Natural killer cell treated with Interleukin-12 subunit alpha and Interleukin-12 subunit beta and Interleukin-15 and Interleukin-18, amount 100 ng/mL, for 72 hours (primary cell): ENCODE results near the gene SPACA5. TPM values are rescaled to one million over a fixed set of nuclear protein-coding genes. Genes with fewer than 3 reads are reported as not detected.
A peak's percentile ranks its signal among the peaks of the same experiment; 100 is the strongest.
"Not testable (repeated sequence)": the region's sequence is repeated elsewhere in the genome, so short reads cannot be mapped to it uniquely, and the experiment has no call there.

Source experiments
- ATAC-seq, 2 donors: fragments of 150-1000 bp; cut with Tn5 transposase in 1 of 2; sonication (Bioruptor Pico), chemical (Tn5 transposase) in 1 of 2; 2 replicates each; pipeline ENCODE4 v1.10.0; 2021
- DNase-seq: peaks from one replicate; pipeline ENCODE4 v3.0.0; 2022; ENCODE audit warnings: low spot score
- H3K27ac Mint-ChIP-seq, 2 donors: 1 replicate in 1 of 2; 2 replicates in 1 of 2; pipeline ENCODE4 v1.8.0; 2022; ENCODE audit warnings: mixed read lengths in 2 of 2, mild to moderate bottlenecking in 1 of 2, moderate library complexity in 1 of 2
- H3K27me3 Mint-ChIP-seq, 2 donors: 1 replicate in 1 of 2; 2 replicates in 1 of 2; pipeline ENCODE4 v1.8.0; 2022; ENCODE audit warnings: mixed read lengths in 2 of 2
- H3K36me3 Mint-ChIP-seq: one replicate; pipeline ENCODE4 v1.8.0; 2022; ENCODE audit warnings: mixed read lengths
- H3K4me1 Mint-ChIP-seq, 2 donors: 1 replicate in 1 of 2; 2 replicates in 1 of 2; pipeline ENCODE4 v1.8.0; 2022; ENCODE audit warnings: low read depth in 2 of 2, mixed read lengths in 2 of 2, mild to moderate bottlenecking in 1 of 2
- H3K4me3 Mint-ChIP-seq: one replicate; pipeline ENCODE4 v1.8.0; 2022; ENCODE audit warnings: mixed read lengths
- H3K9me3 Mint-ChIP-seq: 2 replicates; pipeline ENCODE4 v1.8.0; 2022; ENCODE audit warnings: mixed read lengths
- total RNA-seq, 2 donors: library from RNA; stranded (reverse); gene quantifications; one replicate each; pipeline ENCODE4 v1.2.3, GENCODE V29; 2022

SPACA5 gene
- total RNA-seq = not detected

DNA sequence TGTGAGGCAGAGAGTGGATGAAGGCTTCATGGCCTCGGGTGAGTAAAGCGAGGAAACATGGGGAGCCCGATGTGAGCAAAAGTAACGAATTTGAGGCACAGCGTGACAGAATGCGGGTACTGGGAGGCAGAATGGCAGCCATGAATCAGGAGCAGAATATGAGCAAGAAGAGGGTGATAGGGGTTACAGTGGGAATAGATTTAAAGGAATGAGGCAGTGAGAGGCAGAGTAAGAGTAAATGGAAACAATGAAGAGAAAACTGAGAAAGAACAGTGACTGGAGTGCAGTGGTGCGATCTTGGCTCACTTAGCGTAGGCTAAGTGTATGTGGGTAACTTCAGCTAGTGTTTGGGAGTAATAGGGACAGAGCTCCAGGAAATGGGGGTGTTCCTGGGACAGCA is at the start of gene SPACA5:
TSS of gene SPACA5 (plus strand) at position 301 of the 400 bp plus-strand sequence. CDS start 815 bp downstream, outside the sequence.
- not testable (repeated sequence) for H3K27me3 Mint-ChIP-seq, H3K36me3 Mint-ChIP-seq, DNase-seq, H3K9me3 Mint-ChIP-seq, ATAC-seq, H3K4me3 Mint-ChIP-seq, H3K27ac Mint-ChIP-seq
- H3K4me1 Mint-ChIP-seq = peaks cover 9 to 13% of the 10 kb centered on the region in 2 donors

GRCh38 chrX:47958206-47958605 is 48.6 kb upstream of the SPACA5 start:
- not testable (repeated sequence) for ATAC-seq, H3K27ac Mint-ChIP-seq, DNase-seq, H3K36me3 Mint-ChIP-seq, H3K27me3 Mint-ChIP-seq, H3K9me3 Mint-ChIP-seq, H3K4me3 Mint-ChIP-seq, H3K4me1 Mint-ChIP-seq

DNA sequence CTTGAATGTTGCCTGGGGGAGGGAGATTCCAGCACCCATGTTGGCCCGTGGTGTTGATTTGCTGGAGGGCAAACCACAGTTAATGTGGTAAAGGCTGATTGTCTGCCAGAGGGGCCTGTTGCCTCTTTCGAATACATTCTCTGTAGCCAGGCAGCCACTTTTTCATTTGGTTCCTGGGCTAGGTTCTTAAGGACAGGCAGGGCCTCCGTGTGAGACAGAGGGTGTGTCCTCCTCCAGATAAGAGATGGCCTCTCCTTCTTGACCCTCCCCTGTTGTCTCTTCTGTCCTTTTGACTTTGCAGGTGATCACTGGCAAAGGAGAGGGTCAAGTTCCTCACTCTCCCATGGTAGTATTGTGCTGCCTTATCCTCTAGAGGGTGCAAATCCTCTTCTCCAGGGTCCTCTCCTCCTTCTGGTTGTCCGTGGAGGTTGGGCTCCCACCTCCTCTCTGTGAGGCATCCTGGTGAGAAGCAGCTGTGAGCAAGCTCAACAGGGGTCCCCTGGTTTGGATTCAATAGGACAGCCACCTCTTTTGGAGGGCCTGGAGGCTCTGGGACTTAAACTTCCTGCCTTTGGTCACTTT is 47.9 kb upstream of the SPACA5 start:
- ATAC-seq = no peak
- Mint-ChIP-seq H3K36me3 (peaks cover 4% of the 10 kb centered on the region), H3K9me3 (no peaks in the 10 kb centered on the region), H3K27me3 (peaks cover 0 to 8% of the 10 kb centered on the region in 2 donors), H3K4me1 (peaks cover 0 to 4% of the 10 kb centered on the region in 2 donors), H3K4me3 (no peak overlapping the region), H3K27ac (no peak overlapping the region)
- DNase-seq = no peak

GRCh38 chrX:47960406-47960805 is 46.4 kb upstream of the SPACA5 start:
- Mint-ChIP-seq H3K27me3 (peaks cover 0 to 14% of the 10 kb centered on the region in 2 donors), H3K9me3 (peaks cover 3% of the 10 kb centered on the region), H3K4me3 (no peak overlapping the region), H3K27ac (no peak overlapping the region), H3K4me1 (peaks cover 0 to 4% of the 10 kb centered on the region in 2 donors), H3K36me3 (peaks cover 10% of the 10 kb centered on the region)
- DNase-seq (no peak), ATAC-seq (no peak)

DNA sequence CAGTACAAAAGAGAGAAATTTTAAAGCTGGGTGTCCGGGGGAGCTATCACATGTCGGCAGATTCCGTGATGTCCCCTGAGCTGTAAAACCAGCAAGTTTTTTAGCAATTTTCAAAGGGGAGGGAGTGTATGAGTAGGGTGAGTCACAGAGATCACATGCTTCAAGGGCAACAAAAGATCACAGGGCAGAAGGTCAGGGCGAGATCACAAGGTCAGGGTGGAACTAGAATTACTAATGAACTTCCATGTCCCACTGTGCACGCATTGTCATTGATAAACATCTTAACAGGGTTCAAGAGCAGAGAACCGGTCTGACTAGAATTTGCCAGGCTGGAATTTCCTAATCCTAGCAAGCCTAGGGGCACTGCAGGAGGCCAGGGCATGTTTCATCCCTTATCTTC is 45.0 kb upstream of the SPACA5 start:
- not testable (repeated sequence) for DNase-seq, H3K4me1 Mint-ChIP-seq, H3K9me3 Mint-ChIP-seq, H3K27ac Mint-ChIP-seq, ATAC-seq, H3K36me3 Mint-ChIP-seq, H3K4me3 Mint-ChIP-seq
- peaks cover 0 to 14% of the 10 kb centered on the region in 2 donors for H3K27me3 Mint-ChIP-seq

DNA sequence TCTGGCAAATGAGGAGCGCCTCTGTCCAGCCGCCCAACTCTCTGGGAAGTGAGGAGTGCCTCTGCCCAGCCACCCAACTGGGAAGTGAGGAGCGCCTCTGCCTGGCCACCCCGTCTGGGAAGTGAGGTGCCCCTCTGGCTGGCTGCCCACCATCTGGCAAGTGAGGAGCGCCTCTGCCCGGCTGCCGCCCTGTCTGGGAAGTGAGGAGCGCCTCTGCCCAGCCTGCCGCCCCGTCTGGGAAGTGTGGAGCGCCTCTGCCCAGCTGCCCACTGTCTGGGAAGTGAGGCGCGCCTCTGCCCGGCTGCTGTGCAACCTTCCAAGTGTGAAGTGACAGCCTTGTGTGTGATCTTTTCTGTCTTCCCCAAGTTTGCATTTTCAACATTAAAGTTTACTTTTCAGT is 41.3 kb upstream of the SPACA5 start:
- DNase-seq, H3K4me1 Mint-ChIP-seq, H3K4me3 Mint-ChIP-seq, H3K27ac Mint-ChIP-seq, ATAC-seq: not testable (repeated sequence)
- H3K9me3 Mint-ChIP-seq = peaks cover 10% of the 10 kb centered on the region
- peaks cover 0 to 12% of the 10 kb centered on the region in 2 donors for H3K27me3 Mint-ChIP-seq
- H3K36me3 Mint-ChIP-seq = peaks cover 14% of the 10 kb centered on the region

DNA sequence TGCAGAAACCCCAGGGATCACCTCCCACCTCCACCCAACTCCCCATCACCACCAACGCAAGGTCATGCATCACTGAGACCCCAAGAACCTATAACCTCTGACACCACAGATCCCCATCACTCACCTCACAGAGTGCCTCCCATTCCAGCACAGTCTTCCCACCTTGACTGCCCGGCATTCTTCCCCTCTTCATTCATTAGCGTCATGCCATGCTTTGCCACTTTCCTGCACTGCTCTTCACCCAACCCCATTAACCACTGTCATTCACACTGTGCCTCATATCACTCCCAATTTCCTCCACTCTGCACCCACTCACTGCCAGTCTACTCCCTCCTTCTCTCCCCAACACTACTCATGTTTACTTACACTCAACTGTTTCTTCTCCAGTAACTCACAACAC is 33.6 kb upstream of the SPACA5 start:
- peak in 1 of 2 donors; percentile 32 for ATAC-seq
- Mint-ChIP-seq H3K4me3 (no peak overlapping the region), H3K4me1 (no peaks in the 10 kb centered on the region), H3K27ac (no peak overlapping the region), H3K9me3 (peaks cover 30% of the 10 kb centered on the region), H3K27me3 (no peaks in the 10 kb centered on the region), H3K36me3 (peaks cover 43% of the 10 kb centered on the region)
- no peak for DNase-seq

- H3K27me3 Mint-ChIP-seq = peaks cover 0 to 2% of the 10 kb centered on the region in 2 donors
- H3K36me3 Mint-ChIP-seq = peaks cover 56% of the 10 kb centered on the region
- no peaks in the 10 kb centered on the region for H3K4me1 Mint-ChIP-seq
- ATAC-seq (no peak), DNase-seq (no peak)
- no peak overlapping the region for H3K4me3 Mint-ChIP-seq
- H3K27ac Mint-ChIP-seq = no peak overlapping the region
- H3K9me3 Mint-ChIP-seq = peaks cover 33% of the 10 kb centered on the region
Measured at GRCh38 chrX:47976254-47977151, 30.3 kb upstream of the SPACA5 start.

DNA sequence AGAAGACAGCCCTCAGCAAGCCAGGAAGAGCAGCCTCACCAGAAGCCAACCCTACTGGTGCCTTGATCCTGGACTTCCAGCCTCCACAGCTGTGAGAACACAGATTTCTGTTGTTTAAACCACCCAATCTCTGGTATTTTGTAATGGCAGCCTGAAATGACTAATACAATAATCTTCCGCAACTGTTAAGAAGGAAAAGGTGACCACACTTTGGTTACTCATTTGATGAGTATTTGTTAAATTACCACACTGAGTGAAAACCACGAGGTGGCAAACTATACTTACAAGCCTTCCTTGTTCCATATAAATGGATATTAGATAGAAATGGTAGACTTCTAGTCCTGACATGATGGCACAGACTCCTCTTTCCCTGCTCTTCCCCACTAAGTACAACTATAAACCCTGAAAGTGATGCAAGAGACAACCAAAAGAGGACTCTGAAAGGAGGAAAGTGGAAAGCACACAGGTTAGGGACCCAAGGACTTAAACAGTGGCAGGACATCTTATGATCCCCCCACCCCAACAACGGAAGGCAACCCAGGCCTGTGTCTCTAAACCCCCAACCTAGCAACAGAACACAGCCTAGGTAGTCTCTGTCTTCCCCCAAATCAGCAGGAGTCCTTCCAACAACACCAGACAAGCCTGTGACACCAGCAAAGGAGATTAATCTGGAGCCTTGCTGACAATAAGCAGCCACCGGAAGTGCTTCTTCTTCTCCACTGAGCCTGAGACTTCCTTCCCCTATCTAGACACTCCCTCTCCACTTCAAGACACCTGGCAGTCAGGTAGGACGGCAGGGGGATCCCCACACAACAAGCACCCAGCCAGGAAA is 15.3 kb upstream of the SPACA5 start:
- H3K36me3 Mint-ChIP-seq = peaks cover 32% of the 10 kb centered on the region
- peaks cover 18 to 35% of the 10 kb centered on the region in 2 donors for H3K4me1 Mint-ChIP-seq
- peak overlapping the region; percentile 32 for H3K4me3 Mint-ChIP-seq
- H3K27ac Mint-ChIP-seq = peak overlapping the region; percentile 51 to 79
- no peaks in the 10 kb centered on the region for H3K9me3 Mint-ChIP-seq
- peaks cover 0 to 5% of the 10 kb centered on the region in 2 donors for H3K27me3 Mint-ChIP-seq
- ATAC-seq (peak; percentile 76 to 89), DNase-seq (no peak)

- peaks cover 0 to 5% of the 10 kb centered on the region in 2 donors for H3K27me3 Mint-ChIP-seq
- no peak for ATAC-seq
- H3K9me3 Mint-ChIP-seq = no peaks in the 10 kb centered on the region
- H3K4me1 Mint-ChIP-seq = peaks cover 18 to 35% of the 10 kb centered on the region in 2 donors
- peak overlapping the region; percentile 32 for H3K4me3 Mint-ChIP-seq
- peaks cover 29% of the 10 kb centered on the region for H3K36me3 Mint-ChIP-seq
- DNase-seq = no peak
- H3K27ac Mint-ChIP-seq = peak overlapping the region; percentile 51 to 79
Measured at GRCh38 chrX:47992095-47992380, 14.8 kb upstream of the SPACA5 start.

GRCh38 chrX:47992669-47993068 is 14.1 kb upstream of the SPACA5 start:
- no peak for DNase-seq
- H3K27me3 Mint-ChIP-seq = peaks cover 0 to 5% of the 10 kb centered on the region in 2 donors
- no peak for ATAC-seq
- no peaks in the 10 kb centered on the region for H3K9me3 Mint-ChIP-seq
- H3K36me3 Mint-ChIP-seq = peaks cover 23% of the 10 kb centered on the region
- H3K4me1 Mint-ChIP-seq = peaks cover 18 to 35% of the 10 kb centered on the region in 2 donors
- H3K4me3 Mint-ChIP-seq = no peak overlapping the region
- H3K27ac Mint-ChIP-seq = peak overlapping the region; percentile 51 to 79

DNA sequence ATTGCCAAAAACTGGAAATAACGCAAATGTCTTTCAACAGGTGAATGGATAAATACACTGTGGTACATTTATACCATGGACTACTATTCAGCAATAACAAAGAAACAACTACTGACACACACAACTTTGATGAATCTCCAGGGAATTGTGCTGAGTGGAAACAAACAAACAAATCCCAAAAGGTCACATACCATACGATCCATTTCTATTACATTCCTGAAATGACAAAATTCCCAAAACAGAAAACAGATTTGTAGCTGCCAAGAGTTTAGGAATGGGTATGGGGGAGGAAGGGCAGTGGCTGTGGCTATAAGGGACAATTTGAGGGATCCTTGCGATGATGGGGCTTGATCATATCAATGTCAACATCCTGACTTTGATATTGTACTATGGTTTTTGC is 5.5 kb upstream of the SPACA5 start:
- DNase-seq = no peak
- peaks cover 0 to 2% of the 10 kb centered on the region in 2 donors for H3K27me3 Mint-ChIP-seq
- peaks cover 13 to 14% of the 10 kb centered on the region in 2 donors for H3K4me1 Mint-ChIP-seq
- no peak overlapping the region for H3K4me3 Mint-ChIP-seq
- no peak for ATAC-seq
- no peak overlapping the region for H3K27ac Mint-ChIP-seq
- H3K9me3 Mint-ChIP-seq = no peaks in the 10 kb centered on the region
- H3K36me3 Mint-ChIP-seq = no peaks in the 10 kb centered on the region

- no peak for ATAC-seq
- Mint-ChIP-seq H3K27me3 (peaks cover 0 to 3% of the 10 kb centered on the region in 2 donors), H3K27ac (no peak overlapping the region)
Measured at GRCh38 chrX:48002319-48002718, 4.5 kb upstream of the SPACA5 start.

More at GRCh38 chrX:48002319-48002718, 4.5 kb upstream of the SPACA5 start:
- H3K4me1 Mint-ChIP-seq = peaks cover 13 to 15% of the 10 kb centered on the region in 2 donors
- H3K4me3 Mint-ChIP-seq = peak overlapping the region; percentile 44
- DNase-seq = no peak
- no peaks in the 10 kb centered on the region for H3K9me3 Mint-ChIP-seq
- no peaks in the 10 kb centered on the region for H3K36me3 Mint-ChIP-seq
